GM18511 (cell line): Measurements from ENCODE around the gene PGBD5.

Experiments
- ATAC-seq: cut with Tn5 transposase; IDR thresholded peaks from one replicate; pipeline ENCODE4 v1.9.1; 2021; ENCODE audit warnings: mild to moderate bottlenecking, moderate library complexity; ENCODE audit not compliant: unreplicated experiment

PGBD5 gene

DNA sequence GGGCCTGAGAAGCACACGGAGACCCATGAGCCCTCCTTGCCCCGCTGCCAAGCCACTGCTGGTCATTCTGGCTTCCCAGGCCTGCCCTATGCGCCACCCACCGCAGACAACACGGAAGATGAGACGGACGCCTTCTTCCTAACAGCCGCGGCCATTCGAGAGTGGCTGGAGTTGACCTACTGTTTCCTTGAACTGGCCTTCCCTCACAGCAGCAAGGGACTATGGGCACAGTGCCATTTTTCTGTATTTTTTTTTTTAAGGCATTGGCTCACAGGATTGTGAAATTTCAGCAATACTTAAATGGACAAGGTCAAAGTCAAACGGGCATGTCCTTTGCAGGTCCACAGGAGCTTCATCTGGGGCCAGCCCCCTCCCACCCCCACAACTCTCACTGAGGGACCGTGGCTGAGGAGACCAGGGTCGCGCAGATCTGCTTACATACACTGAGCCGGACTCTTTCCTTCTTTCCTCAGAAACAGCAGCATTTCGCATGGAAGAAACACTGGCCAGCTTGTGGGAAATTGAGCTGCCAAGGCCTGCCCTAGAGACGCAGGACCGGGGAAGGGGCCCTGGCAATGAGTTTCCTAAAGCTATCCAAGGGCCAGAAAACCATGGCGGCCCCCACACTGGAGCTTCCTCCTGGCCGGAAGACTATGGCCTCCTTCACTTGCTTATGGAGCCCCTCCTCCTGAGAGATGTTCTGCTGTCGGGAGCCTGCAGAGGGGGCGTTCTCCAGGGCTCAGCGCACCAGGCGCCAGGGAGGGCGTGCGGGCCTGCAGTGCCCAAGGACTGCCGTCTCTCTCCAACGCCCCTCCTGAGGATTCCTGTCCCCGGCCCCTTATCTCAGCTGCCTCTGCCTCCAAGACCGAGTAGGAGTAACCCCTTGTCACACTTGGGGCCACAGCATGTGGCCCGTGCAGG is 98.9 kb downstream of the PGBD5 start:
- ATAC-seq = no peak

DNA sequence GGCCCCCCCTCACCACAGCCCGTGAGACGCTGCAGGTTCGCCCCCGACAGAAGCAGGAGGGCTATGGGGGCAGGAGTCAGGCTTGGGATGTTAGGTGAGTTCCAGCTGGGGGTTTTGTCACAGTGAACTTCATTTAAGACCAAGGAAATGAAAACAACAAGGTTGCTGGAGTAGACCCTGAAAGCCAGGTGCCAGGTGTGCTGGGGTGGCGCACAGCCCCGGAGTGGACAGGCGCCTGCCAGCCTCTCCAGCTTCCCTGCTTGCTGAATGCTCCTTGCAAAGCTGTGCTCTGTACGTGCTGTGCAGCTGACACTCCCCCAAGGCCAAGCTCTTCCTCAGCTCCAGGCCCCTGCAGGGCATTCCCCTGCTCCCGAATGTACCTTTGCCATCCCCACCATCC is 102.4 kb downstream of the PGBD5 start:
- no peak for ATAC-seq

DNA sequence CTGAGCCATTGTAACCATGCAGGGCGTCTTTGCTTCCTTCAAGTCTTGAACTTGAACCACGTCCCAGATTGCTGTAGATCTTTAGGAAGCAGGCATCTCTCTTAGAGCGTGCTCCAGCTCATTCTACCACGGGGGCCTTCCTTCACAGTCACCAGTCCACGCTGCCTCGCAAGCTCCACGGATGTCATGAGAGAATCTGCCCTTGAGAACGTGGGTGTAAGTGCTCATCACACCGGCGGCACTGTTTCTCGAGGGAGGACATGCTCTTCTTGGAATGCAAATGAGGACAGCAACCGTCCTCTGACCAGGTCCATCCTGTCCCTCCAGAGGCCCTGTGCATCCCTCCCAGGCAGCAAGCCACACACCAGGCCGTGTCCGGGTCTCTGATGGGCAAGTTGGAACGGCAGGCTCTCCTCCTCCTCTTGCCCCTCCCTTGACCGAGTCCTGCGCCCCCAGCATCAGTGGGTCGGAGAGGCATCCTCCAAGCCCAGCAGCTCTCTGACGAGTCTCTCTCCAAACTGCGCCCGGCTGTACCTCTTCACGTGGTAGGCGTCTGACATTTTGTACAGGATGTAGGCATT is 103.1 kb downstream of the PGBD5 start:
- ATAC-seq = no peak

DNA sequence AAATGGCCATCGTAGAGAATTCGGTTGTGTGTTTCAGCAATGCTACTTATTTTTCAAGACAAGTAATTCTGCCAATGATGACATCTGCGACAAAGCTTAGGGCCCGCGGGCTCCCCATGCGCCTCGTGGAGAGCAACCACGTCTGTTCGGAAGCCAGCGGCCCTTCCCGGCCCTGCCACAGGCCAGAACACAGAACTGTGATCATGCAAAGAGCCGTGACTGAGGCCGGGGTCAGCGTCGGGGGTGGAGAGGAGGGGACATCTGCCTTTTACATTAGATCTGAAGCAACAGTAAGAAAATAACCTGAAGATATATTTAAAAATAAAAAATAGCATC is 103.7 kb downstream of the PGBD5 start:
- no peak for ATAC-seq

DNA sequence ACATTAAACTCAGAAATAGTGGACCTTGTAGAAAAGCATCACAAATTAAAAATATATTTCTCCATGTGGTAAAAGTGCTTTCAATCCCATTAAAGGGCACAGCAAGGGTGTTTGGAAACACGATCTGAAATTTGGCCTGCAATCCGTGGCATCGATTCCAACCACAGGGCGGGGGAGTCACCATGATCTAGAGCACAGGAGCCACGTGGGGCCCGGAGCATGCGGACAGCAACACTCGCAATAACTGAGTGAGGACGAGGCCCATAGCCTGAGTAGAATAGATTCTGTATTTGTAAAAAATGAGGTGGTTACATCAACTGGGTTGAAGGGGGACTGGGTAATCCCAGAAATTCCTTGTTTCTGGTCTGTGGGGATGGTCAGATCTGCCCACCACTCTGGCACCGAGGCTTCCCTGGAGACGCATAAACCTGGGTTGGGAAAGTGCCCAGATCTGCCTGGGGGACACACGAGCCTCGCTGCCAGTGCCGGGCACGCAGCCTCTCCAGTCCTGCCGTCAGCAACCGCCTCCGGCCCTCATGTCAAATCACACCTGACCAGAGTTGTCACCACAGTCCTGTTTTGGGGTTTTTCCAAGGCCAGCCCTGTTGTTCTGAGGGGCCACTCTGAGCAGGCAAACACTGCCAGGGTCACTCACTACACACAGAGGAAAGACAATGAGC is 104.3 kb downstream of the PGBD5 start:
- no peak for ATAC-seq

DNA sequence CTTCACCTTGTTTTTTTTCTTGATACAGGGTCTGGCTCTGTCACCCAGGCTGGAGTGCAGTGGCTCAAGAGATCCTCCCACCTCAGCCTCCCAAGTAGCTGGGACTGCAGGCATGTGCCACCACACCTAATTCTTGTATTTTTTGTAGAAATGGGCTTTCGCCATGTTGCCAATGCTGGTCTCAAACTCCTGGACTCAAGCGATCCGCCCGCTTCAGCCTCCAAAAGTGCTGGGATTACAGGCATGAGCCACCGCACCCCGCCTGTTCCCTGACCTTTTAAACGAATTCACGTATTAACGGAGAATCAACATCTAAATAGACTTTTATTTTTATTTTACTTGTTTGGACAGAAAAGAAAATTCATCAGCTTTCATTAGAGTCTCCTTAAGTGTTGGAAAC is 104.8 kb downstream of the PGBD5 start:
- no peak for ATAC-seq

DNA sequence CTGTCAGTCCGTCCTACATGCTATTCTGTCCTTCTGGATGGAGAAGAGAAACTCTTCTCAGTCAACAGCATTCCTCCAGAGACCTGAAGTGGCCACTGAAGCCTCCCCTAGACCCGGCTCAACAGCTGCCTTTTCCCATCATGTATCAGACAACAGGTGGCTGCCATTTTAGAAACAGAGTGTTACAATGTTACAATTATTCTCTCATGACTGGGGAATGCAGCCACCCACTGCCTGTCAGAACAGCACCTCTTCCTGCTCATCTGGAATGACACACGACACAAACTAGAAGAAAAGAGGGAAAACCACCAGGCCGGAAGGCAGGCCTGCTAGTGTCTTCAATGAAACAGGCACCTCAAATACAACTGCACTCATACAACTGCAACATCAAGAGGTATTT is 105.3 kb downstream of the PGBD5 start:
- no peak for ATAC-seq

DNA sequence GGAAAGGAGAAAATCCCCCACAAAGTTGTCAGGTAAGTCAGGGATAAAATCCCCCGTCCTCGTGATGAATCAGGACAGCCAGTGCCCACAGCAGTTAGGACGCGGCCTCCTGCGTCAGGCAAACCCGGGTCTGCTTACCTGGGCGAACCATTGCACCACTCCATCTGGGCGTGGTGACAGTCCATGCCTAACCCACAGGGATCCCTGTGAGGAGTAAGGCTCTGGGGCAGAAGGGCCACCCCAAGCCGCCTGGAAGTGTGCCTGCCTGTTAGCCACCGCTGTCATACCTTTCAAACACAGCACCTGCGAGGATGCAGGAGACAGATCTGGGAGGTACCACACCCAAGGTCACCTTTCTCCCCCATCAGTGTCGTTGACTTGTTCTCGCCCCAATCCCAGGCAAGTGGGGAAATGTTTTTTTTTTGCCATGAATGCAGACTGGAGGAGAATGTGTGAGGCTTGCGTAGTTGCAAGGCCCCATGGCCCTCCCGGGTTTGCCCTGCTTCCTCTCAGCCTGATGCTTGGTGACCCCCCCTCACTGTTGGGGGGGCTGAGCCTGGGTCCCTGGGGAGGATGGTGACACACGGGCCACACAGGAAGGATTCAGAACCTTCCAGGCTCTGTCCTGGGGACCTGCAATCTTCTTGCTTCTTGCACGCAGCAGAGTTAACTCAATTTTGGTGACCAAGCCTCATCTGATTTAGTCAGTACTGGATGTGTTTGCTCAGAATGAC is 107.0 kb downstream of the PGBD5 start:
- no peak for ATAC-seq

DNA sequence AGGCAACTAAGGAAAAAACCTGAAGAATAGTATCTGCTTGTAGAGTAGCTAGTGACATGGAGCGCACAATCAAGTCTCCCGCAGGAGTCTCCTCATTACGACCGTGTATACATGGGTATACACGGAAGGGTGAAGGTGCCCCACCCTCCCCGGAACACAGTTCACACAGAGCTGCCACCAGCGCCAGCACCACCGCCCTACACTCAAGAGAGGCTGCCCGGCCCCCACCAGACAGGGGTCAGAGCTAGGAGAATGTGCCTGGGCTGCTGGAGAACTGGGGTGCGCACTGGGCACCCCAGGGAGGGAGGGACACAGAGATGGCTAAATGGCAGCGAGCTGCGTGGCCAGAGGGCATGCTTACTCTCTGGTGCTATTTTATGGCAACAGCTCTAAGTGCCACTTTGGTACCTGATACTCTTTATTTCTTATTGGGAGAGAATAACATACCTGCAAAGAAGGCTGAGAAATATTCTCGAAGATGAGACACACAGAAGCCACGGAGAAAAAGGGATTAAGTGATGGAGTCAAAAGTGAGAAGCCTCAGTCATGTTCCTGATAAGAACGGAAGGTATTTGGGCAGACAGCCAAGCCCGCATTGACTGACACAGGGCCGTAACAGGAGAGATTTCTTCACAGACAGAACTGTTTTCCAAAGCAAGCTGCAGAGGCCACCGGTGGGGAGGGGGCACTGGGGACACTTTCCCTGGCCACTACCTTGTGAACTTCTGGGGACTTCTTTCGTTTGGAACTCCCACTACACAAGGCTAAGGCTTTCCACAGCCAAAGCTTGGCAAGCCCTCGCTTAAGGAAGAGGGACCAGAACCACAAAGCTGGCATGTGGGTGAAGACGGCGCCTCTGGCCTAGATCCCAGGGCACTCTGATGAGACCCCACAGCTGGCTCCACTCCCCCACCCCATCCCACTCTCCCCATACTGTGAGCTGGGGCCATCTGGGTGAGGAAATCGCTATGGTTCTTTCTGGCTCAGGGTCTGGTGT is 108.0 kb downstream of the PGBD5 start:
- ATAC-seq = no peak

DNA sequence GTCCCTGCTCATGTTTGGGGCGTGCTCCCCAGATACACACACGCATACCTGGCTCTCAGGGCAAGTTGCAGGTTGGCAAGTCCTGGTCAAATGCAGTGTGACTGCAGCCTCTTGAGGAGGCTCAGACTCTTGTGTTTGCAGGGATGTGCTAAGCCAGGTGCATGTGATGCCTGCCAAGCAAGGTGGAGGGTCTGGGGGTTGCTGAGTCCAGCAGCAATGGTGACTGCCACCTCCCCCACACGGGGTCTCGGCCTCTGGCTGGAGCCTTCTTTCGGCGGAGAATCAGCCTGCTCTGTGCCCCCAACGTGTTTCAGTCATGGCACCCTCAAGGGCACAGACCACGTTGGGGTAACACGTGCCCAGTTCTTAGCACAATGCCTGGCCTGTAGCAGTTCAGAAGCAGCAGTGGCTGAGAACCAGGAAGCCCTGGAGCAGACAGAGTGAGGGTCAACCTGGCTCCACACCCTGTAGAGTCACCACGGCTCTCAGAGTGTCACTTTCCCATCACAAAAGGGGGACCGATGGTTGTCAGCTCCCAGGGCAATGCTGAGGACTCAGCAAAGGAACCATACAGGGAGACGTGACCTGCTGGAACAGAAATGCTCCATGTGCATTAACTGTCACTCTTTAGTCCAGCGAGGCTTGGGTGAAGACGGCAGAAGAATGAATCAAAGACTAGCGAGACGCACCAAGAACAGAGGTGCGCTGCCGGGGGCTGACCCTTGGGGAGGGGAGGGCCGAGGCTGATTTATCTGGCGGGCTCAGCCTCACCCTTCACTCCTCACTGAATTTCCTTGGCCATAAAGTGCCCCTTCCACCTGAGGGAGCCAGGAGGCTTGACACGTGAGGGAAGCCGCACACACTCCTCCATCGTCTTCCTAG is 109.0 kb downstream of the PGBD5 start:
- no peak for ATAC-seq

DNA sequence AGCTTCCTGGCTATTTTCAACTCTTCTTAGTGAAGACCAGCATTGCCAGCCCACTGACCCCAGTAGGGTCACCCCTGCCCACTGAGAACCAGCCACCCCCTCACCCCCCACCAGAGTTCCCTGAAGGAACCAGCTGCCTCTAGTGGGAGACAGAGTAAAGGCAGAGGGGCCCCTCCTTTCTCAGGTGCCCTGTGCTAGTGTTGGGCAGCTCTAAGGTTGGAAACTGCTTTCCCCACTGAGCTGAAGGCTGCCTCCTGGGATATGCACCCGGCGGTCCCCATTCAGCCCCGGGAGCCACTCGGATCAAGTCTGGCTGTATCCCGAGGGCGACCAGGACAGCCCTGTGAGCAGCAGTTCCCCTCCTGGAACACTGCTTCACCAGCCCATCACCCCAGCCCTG is 111.0 kb downstream of the PGBD5 start:
- ATAC-seq = no peak

DNA sequence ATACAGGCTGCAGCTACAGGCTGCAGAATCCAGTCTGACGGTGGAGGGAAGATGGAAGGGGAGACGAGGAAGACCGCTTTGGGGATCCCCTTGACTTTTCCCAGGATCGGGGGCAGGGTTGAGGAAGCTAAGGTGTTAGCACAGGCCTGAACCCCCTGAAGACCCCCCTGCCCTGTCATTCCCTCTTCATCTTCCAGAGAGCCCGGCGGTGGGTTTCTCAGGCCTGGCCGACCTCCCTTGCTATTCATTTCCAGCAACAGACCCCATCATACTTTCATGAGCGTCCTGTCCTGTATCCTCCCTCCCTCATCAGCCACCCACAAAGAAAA is 112.0 kb downstream of the PGBD5 start:
- no peak for ATAC-seq

DNA sequence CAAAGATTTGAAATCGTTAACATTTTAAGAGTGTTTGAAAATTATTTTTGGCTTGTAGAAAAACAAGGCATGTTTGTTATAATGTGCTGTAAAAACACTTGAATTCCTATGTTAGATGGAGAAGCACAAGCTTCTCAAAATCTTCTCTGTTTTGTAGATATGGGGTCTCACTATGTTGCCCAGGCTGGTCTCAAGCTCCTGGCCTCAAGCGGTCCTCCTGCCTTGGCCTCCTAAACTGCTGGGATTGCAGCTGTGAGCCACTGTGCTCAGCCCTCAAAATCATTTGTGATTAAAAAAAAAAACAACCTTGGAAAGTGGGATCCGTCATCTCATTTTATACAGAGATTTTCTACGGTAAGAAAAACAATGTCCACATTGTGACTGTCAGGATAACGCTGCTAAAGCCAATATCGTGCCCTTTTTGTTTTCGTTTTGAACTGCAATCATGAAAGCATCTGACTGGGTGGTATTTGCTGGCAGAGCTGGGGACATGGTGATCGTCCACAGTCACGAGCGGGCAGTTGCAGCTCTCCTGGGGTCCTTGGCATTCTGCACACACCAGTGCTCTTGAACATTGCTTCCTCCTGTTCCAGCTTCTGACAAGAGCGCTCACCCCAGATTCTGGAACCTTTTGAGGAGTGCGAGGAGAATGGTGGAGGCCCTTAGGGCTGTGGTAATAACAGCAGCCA is 112.5 kb downstream of the PGBD5 start:
- ATAC-seq = no peak

DNA sequence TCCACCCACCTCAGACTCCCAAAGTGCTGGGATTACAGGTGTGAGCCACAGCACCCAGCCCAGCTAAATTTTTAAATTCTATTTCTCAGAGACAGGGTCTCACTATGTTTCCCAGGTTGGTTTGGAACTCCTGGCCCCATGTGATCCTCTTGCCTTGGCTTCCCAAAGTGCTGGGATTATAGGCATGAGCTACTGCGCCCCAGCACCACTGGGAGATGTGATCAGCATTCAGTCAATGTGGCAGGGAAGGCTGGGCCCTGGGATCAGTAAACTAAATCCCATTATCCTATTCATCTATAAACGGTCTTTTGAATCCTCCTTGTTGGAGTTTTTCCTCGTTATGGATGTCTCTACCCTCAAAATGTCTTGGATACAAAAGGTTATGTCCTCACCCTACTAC is 113.5 kb downstream of the PGBD5 start:
- ATAC-seq = no peak

DNA sequence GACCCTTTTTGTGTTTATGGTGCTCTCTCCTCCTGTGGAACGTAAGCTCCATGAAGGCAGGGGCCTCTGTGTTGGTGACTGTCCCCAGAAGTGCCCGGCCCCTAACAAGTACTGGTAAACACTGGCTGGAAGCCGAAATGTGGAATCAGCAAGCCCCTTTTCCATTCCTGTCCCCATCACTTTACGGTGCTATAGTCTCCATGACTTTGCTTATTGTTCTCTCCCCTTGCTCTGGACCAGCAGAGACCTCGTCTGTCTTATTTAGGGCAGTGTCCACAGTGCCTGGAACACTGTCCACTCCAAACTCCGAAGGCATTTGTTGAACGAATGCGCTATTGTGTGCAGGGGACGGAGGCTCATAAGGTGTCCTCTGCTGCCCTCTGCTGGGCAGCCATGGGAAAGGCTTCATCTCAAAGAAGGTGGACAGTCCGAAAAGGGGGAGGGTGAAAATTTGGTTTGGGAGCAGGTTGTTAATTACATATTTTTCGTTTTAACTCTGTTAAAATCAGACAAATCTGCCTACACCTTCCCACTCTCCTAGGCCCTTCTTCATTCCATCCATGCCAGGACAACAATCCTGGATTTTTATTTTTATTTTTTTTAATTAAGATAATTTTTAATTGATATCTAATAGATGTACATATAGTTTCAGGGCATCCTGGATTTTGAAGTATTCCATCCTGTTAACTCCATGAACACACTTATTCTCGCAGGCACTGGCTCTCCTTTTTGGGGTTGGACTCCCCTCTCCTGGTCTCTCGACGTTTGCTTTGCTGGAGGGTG is 115.6 kb downstream of the PGBD5 start:
- ATAC-seq = no peak

DNA sequence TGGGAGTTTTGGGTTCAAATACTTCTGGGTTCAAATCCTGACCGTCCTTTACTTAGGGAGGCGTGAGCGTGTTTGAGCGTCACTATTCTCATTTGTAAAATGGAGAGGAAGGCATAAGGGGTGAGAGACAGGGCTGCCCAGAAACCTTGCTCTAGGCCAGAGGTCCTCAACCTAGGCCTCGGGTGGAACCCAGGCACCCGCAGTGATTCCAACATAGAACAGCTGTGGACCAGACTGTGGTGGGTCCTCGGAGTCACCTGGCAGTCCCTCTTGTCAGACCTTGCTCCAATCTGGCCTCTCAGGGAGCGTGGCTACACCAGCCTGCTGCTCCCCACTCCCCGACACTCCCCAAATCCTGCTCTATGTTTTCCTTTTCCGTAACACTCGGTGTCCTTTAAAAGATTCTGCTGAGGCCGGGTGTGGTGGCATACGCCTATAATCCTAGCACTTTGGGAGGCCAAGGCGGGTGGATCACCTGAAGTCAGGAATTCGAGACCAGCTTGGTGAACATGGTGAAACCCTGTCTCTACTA is 116.4 kb downstream of the PGBD5 start:
- ATAC-seq = no peak

DNA sequence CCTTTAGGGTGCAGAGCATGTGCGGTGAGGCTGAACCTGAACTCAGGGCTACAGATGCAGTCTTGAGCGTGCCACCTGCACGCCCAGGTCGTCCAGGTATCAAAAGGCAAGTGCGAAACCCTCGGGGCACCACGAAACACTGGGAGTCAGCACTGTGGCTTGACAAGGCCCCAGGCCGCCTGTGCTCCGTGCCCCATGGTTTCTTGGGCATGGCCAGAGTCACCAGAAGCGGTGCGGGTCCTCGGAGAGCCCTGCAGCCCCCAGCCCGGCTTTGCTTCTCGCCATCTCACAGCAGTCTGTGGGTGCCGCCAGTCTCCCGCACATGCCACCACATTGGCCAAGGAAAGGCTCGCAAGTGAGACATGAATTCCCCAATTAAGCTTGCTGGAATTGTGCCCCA is 117.3 kb downstream of the PGBD5 start:
- no peak for ATAC-seq

DNA sequence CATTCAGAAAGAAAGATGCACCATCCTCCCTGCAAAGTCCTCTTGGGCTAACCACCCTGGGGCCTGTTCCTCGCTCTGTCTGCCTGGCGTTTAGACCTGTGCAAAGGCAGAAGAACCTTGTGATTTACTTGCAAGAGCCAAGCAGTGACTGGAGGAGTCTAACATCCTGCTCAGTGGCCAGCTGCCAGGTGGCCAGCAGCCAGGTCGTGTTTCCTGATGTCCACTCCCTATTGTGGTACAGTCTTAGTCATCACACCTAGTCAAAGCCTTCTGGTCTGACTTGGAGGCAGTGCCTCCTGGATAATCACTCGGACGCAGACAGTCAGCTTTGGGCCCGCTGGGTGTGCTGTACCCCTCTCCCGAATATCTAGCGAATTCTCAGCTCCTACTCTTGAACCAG is 118.1 kb downstream of the PGBD5 start:
- ATAC-seq = no peak
